GM12865 (cell line): ENCODE results near the gene TMEM121.

Experiments
- DNase-seq: peaks from one replicate; pipeline ENCODE4 v3.0.0; 2010; ENCODE audit warnings: low read depth
- H3K4me3 ChIP-seq: 2 replicates; pipeline ENCODE4 v1.5.1; 2011; ENCODE audit warnings: mild to moderate bottlenecking, low read depth, low read length, control low read depth
- TF ChIP-seq, protein P1 (sequence below): IDR thresholded peaks from 2 replicates; pipeline ENCODE4 v1.5.1; 2011; ENCODE audit warnings: low read length, control low read depth, low read depth, inconsistent platforms; ENCODE audit not compliant: insufficient read depth; ENCODE audit errors: missing control alignments

TMEM121 gene

DNA sequence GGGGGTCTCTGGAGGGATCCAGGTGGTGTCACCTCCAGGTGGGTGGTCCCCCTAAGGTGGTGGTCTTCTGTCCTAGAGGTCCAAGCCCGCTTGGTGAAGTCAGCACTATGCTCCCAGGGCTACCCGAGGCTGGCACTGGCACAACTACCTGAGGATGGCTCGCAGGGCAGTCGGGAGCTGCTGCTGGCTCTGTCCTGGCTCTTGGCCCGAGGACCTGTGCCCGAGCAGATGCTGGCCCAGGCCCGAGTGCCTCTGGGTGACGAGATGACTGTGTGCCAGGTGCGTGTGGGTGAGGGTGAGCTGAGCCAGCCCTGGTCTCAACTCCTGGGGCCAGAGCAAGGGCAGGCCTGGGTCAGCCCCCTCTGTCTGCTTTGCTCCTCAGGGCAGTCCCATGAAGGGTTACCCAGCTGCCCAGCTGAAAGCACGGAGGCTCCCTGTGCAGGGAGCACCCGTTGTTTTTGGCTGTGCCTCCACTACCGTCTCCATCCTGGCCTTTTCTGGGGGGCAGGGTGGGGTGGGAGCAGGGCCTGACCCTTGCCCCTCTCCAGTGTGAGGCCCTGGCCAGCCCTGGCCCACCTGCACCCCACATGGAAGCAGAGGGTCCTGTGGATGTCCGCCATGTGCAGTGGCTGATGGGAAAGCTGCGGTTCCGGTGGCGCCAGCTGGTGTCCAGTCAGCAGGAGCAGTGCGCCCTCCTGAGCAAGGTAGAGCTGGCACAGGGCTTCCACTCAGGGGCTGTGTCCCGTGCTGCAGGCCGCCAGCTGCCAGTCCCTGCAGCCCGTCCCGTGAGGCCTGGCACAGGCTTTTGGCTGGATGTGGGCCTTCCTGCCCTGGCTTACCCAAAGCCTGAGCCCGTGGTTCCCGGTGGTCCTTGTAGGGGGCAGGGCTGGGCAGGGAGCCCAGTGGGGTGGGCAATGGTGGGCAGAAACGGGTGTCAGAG, 34.1 kb upstream of the TMEM121 start:
- TF ChIP-seq, protein P1, sequence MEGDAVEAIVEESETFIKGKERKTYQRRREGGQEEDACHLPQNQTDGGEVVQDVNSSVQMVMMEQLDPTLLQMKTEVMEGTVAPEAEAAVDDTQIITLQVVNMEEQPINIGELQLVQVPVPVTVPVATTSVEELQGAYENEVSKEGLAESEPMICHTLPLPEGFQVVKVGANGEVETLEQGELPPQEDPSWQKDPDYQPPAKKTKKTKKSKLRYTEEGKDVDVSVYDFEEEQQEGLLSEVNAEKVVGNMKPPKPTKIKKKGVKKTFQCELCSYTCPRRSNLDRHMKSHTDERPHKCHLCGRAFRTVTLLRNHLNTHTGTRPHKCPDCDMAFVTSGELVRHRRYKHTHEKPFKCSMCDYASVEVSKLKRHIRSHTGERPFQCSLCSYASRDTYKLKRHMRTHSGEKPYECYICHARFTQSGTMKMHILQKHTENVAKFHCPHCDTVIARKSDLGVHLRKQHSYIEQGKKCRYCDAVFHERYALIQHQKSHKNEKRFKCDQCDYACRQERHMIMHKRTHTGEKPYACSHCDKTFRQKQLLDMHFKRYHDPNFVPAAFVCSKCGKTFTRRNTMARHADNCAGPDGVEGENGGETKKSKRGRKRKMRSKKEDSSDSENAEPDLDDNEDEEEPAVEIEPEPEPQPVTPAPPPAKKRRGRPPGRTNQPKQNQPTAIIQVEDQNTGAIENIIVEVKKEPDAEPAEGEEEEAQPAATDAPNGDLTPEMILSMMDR: no peak
- no peak for DNase-seq
- H3K4me3 ChIP-seq: peak overlapping the region; percentile 75

DNA sequence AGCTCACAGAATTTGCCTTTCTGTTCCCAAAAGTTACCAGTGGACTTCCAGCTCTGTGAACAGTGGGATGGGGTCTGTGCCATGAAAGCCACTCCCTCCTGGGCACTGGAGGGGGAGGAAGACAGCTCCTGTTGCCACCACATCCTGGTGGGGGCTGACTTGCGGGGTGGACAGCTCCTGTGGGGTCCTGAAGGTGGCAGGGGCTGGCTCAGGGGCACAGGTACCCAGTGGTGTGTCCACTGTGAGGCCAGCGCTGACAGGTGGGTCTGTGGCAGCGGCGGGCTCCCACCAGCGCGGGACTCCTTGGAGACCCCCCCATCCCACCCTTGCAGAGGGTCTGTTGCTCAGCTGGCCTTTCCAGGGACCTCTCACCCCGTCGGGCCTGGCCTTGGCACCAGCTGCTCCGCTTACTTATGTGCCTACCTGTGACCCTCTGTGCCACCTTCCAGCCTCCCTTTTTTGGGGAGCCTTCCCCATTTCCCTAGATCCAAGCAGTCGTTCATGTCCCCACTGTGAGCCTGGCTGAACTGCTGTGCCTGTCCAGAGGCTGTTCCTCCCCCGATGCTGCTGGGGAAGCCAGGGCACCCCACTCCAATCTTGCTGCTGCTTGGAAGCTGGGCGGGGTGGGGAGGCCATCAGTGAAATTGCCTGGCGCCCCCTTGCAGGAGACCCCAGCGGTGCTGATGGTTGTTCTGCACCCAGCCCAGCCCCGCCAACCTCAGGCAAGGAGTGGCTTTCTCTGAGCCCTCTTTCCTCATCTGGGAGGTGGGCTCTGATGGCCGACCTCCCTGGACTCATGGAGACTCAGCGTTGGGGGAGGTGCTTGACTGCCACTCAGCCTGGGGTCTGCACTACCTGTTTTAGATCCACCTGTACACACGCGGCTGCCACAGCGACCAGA, 33.2 kb upstream of the TMEM121 start:
- H3K4me3 ChIP-seq: no peak overlapping the region
- TF ChIP-seq, protein P1: no peak
- peak; percentile 10 for DNase-seq

DNA sequence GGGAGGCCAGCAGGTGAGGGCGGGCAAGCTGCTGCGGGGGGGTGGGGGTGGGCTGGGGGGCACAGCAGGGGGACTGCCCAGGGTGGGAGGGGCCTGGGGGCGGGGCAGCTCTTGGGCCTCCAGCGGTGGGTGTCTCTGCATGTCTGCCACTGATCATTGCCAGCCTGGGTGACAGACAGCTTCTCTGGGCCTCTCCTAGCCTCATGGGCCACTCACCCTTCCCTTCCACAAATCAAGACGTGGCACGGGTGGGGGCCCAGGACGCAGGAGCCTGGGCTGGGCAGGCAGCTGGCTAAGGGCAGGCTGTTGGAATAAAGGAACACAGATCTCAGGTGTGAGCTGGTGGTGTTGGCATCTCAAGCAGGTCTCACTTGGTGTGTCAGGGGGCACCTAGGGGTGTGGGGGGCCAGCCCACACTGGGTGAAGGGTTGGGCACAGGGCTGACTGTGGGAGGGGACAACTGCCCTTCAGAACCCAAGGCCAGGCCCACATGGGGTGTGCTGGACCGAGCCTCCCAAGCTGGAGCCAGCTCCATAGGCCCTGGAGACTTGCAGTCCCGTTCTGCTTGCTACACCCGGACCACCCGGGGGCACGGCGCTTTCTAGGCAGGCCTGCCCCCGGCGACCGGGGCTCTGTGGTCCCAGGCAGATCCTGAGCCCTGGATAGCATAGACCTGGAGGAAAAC, 32.3 kb upstream of the TMEM121 start:
- TF ChIP-seq, protein P1: no peak
- peak; percentile 5 for DNase-seq
- no peak overlapping the region for H3K4me3 ChIP-seq

DNA sequence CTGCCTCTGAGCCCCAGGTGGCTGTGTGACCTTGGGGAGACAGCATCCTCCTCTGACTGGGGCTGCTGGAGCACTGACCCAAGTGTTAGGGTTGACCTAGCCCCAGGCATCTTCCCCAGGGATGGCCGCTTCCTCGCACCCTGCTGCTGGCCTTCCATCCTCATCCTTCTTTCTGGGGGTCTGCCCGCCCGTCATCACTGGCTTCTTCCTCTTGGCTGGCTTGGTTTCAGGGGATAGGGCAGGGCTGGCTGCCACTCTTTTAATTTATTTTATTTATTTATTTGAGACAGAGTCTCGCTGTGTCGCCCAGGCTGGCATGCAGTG, 31.8 kb upstream of the TMEM121 start:
- no peak for DNase-seq
- TF ChIP-seq, protein P1: no peak
- H3K4me3 ChIP-seq: no peak overlapping the region

DNA sequence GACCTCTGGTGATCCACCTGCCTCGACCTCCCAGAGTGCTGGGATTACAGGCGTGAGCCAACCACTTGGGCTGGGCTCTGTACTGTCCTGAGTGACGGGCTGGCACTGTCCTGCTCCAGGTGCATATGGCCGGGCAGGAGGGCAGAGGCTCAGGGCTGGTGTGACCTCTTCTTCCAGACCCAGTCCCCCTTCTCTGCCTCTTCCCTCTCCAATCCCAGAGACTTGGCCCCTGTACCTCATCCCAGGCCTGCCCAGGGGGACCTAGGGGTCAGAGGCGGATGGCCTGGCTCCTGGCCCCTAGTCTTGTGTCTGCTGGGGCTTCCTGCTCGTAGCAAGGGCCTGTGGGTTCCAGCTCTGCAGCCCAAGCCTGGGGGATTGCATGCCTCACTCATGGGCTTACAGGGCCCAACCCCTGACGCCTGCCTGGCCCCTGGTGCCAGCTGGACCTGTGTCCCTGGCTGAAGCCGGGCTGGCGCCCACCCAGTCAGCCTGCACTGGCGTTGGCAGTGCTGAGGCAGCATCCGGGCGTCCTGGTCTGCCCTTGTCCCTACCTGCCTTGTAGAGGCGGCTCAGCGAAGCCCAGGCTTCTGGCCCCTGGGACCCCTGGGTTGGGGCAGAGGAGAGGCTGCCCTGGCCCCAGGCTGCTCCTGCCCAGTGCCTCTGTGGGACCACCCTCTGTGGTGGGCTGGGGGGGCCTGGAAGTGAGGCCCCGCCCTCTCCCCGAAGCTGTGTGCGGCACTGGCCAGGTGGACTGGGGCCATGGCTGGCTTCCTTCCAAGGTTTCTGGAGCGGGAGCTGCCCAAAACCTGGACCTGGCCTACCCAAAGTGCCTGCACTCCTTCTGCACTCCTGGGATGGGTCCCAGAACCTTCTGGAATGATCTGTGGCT, 31.0 kb upstream of the TMEM121 start:
- peak; percentile 1 for DNase-seq
- TF ChIP-seq, protein P1: no peak

More for the DNA sequence above, 31.0 kb upstream of the TMEM121 start:
- H3K4me3 ChIP-seq: no peak overlapping the region
